Measurements from ENCODE around the gene ST6GALNAC4.

ST6GALNAC4 gene

GRCh38 chr9:127908660-127908926 lies 8.2 kb downstream of the ST6GALNAC4 start:
- TF ChIP-seq POLR2AphosphoS5 (IDR thresholded peaks at IDR 0.05; ENCODE audit: low read depth, low read length) (no peak), POU2F2 (IDR thresholded peaks at IDR 0.05; ENCODE audit: low read depth, low read length) (no peak), POLR2A (IDR thresholded peaks at IDR 0.05; ENCODE audit: low read depth, low read length) (no peak), PAX5 (IDR thresholded peaks at IDR 0.05; ENCODE audit: insufficient read depth, low read length, severe bottlenecking) (no peak), TAF1 (IDR thresholded peaks at IDR 0.05; ENCODE audit: low read depth, low read length) (no peak), SPI1 (IDR thresholded peaks at IDR 0.05; ENCODE audit: low read depth, low read length) (no peak)
- FAIRE-seq = no peak
- DNase-seq (ENCODE audit: insufficient read length, low spot score) = no peak

- TF ChIP-seq PAX5 (IDR thresholded peaks at IDR 0.05; ENCODE audit: insufficient read depth, low read length, severe bottlenecking) = no peak
- no peak for TF ChIP-seq POLR2A (IDR thresholded peaks at IDR 0.05; ENCODE audit: low read depth, low read length)
- TF ChIP-seq SPI1 (IDR thresholded peaks at IDR 0.05; ENCODE audit: low read depth, low read length) = no peak
- no peak for TF ChIP-seq POLR2AphosphoS5 (IDR thresholded peaks at IDR 0.05; ENCODE audit: low read depth, low read length)
- no peak for TF ChIP-seq TAF1 (IDR thresholded peaks at IDR 0.05; ENCODE audit: low read depth, low read length)
- TF ChIP-seq POU2F2 (IDR thresholded peaks at IDR 0.05; ENCODE audit: low read depth, low read length) = no peak
- no peak for FAIRE-seq
Observed at GRCh38 chr9:127907867-127908659, 8.8 kb downstream of the ST6GALNAC4 start.

GRCh38 chr9:127905788-127906191 lies 11.1 kb downstream of the ST6GALNAC4 start:
- FAIRE-seq (peak; percentile 92), DNase-seq (ENCODE audit: insufficient read length, low spot score) (no peak)
- TF ChIP-seq POLR2A (IDR thresholded peaks at IDR 0.05; ENCODE audit: low read depth, low read length) (no peak), POLR2AphosphoS5 (IDR thresholded peaks at IDR 0.05; ENCODE audit: low read depth, low read length) (0 out of 2 replicates have a peak, but pooled peaks have one; percentile 19), SPI1 (IDR thresholded peaks at IDR 0.05; ENCODE audit: low read depth, low read length) (no peak)

More at GRCh38 chr9:127907867-127908659, 8.8 kb downstream of the ST6GALNAC4 start:
- no peak for DNase-seq (ENCODE audit: insufficient read length, low spot score)

GRCh38 chr9:127905004-127905728 lies 11.7 kb downstream of the ST6GALNAC4 start:
- TF ChIP-seq POU2F2 (IDR thresholded peaks at IDR 0.05; ENCODE audit: low read depth, low read length) (peak; percentile 48; the same call in 1 of the 2 replicates), POLR2AphosphoS5 (IDR thresholded peaks at IDR 0.05; ENCODE audit: low read depth, low read length) (no peak), SPI1 (IDR thresholded peaks at IDR 0.05; ENCODE audit: low read depth, low read length) (peak; percentile 45; the same call in 1 of the 2 replicates)
- DNase-seq (ENCODE audit: insufficient read length, low spot score) (no peak), FAIRE-seq (no peak)

- no peak for FAIRE-seq
Observed at GRCh38 chr9:127904561-127905003, 12.3 kb downstream of the ST6GALNAC4 start.

GRCh38 chr9:127903557-127904475 lies 13.0 kb downstream of the ST6GALNAC4 start:
- DNase-seq (ENCODE audit: insufficient read length, low spot score) = peak; percentile 42
- TF ChIP-seq POLR2AphosphoS5 (IDR thresholded peaks at IDR 0.05; ENCODE audit: low read depth, low read length) = peak; percentile 32; the same call in 1 of the 2 replicates
- 0 out of 2 replicates have a peak, but pooled peaks have one; percentile 24 for TF ChIP-seq POLR2A (IDR thresholded peaks at IDR 0.05; ENCODE audit: low read depth, low read length)
- no peak for TF ChIP-seq PAX5 (IDR thresholded peaks at IDR 0.05; ENCODE audit: insufficient read depth, low read length, severe bottlenecking)
- peak; percentile 84 for FAIRE-seq

More at GRCh38 chr9:127904561-127905003, 12.3 kb downstream of the ST6GALNAC4 start:
- no peak for TF ChIP-seq POLR2AphosphoS5 (IDR thresholded peaks at IDR 0.05; ENCODE audit: low read depth, low read length)
- no peak for TF ChIP-seq TAF1 (IDR thresholded peaks at IDR 0.05; ENCODE audit: low read depth, low read length)
- TF ChIP-seq POLR2A (IDR thresholded peaks at IDR 0.05; ENCODE audit: low read depth, low read length) = no peak
- no peak for TF ChIP-seq POU2F2 (IDR thresholded peaks at IDR 0.05; ENCODE audit: low read depth, low read length)
- no peak for TF ChIP-seq PAX5 (IDR thresholded peaks at IDR 0.05; ENCODE audit: insufficient read depth, low read length, severe bottlenecking)
- no peak for TF ChIP-seq SPI1 (IDR thresholded peaks at IDR 0.05; ENCODE audit: low read depth, low read length)
- no peak for DNase-seq (ENCODE audit: insufficient read length, low spot score)

GRCh38 chr9:127899128-127899943 lies 17.5 kb downstream of the ST6GALNAC4 start, which contains the start of gene ST6GALNAC6:
Gene ST6GALNAC6 (minus strand): TSS chr9:127899603. CDS start chr9:127897981, 1,622 bp downstream.
- FAIRE-seq (peak; percentile 85), DNase-seq (ENCODE audit: insufficient read length, low spot score) (peak; percentile 94)
- no peak for TF ChIP-seq POLR2AphosphoS5 (IDR thresholded peaks at IDR 0.05; ENCODE audit: low read depth, low read length)
- TF ChIP-seq PAX5 (IDR thresholded peaks at IDR 0.05; ENCODE audit: insufficient read depth, low read length, severe bottlenecking) = no peak
- TF ChIP-seq SPI1 (IDR thresholded peaks at IDR 0.05; ENCODE audit: low read depth, low read length) = no peak
- TF ChIP-seq POU2F2 (IDR thresholded peaks at IDR 0.05; ENCODE audit: low read depth, low read length) = no peak
- no peak for TF ChIP-seq POLR2A (IDR thresholded peaks at IDR 0.05; ENCODE audit: low read depth, low read length)
- no peak for TF ChIP-seq TAF1 (IDR thresholded peaks at IDR 0.05; ENCODE audit: low read depth, low read length)

GRCh38 chr9:127898433-127899127 lies 18.3 kb downstream of the ST6GALNAC4 start:
- TF ChIP-seq PAX5 (IDR thresholded peaks at IDR 0.05; ENCODE audit: insufficient read depth, low read length, severe bottlenecking) (no peak), TAF1 (IDR thresholded peaks at IDR 0.05; ENCODE audit: low read depth, low read length) (no peak), POLR2A (IDR thresholded peaks at IDR 0.05; ENCODE audit: low read depth, low read length) (no peak), POU2F2 (IDR thresholded peaks at IDR 0.05; ENCODE audit: low read depth, low read length) (no peak), SPI1 (IDR thresholded peaks at IDR 0.05; ENCODE audit: low read depth, low read length) (no peak)
- DNase-seq (ENCODE audit: insufficient read length, low spot score) (no peak), FAIRE-seq (no peak)
